22Rv1 (cell line): ENCODE results near the gene PFKFB4.

Experiments
- CTCF ChIP-seq: fragments of 450-650 bp; IDR thresholded peaks from 2 replicates; pipeline ENCODE4 v1.5.1; 2017; ENCODE audit warnings: mild to moderate bottlenecking
- ZFX ChIP-seq: fragments of 450-650 bp; IDR thresholded peaks from 2 replicates; pipeline ENCODE4 v1.6.1; 2017; ENCODE audit warnings: antibody characterized with exemption, borderline replicate concordance

GRCh38 chr3:48548729-48549705 lies 7.6 kb downstream of the PFKFB4 start:
- TF ChIP-seq CTCF (peak; percentile 97), ZFX (no peak)
